ENCODE measurements around the gene PNPLA5.

- TF ChIP-seq CTCF (IDR thresholded peaks at IDR 0.05) (no peak), POLR2A (IDR thresholded peaks at IDR 0.05) (no peak)
These were observed 39.1 kb downstream of the PNPLA5 start for GRCh38 chr22:43852573-43853327.
